NCI-H187 (cell line): ENCODE data around the gene SLC35E3.
"Not testable (repeated sequence)": the region's sequence is repeated elsewhere in the genome, so short reads cannot be mapped to it uniquely, and the experiment has no call there.

Experiments
- DNase-seq, 2 experiments: peaks; one replicate each; lab custom pipeline; 2025; lab: John Stamatoyannopoulos, UW

The SLC35E3 gene

GRCh38 chr12:68813242-68813593 lies 67.2 kb downstream of the SLC35E3 start:
- no peak for DNase-seq

GRCh38 chr12:68814490-68815231 lies 68.7 kb downstream of the SLC35E3 start:
- no peak for DNase-seq

GRCh38 chr12:68815232-68815927 lies 69.4 kb downstream of the SLC35E3 start:
- no peak for DNase-seq

- no peak for DNase-seq
These were observed 70.2 kb downstream of the SLC35E3 start for GRCh38 chr12:68815928-68816800.

- DNase-seq = not testable (repeated sequence)
These were observed 73.5 kb downstream of the SLC35E3 start for GRCh38 chr12:68819481-68819880.

- no peak for DNase-seq
These were observed 75.6 kb downstream of the SLC35E3 start for GRCh38 chr12:68821357-68822188.

- DNase-seq = no peak
These were observed 77.7 kb downstream of the SLC35E3 start for GRCh38 chr12:68823696-68824095.

GRCh38 chr12:68824131-68824530 lies 78.2 kb downstream of the SLC35E3 start:
- no peak for DNase-seq

GRCh38 chr12:68824597-68825250 lies 78.7 kb downstream of the SLC35E3 start:
- no peak for DNase-seq

- DNase-seq = no peak
These were observed 79.7 kb downstream of the SLC35E3 start for GRCh38 chr12:68825569-68826217.

- no peak for DNase-seq
These were observed 82.1 kb downstream of the SLC35E3 start for GRCh38 chr12:68827895-68828671.

GRCh38 chr12:68828672-68829068 lies 82.7 kb downstream of the SLC35E3 start:
- no peak for DNase-seq
